Jurkat, Clone E6-1 (cell line): ENCODE measurements around the gene FOXB1. TPM values are rescaled to one million over a fixed set of nuclear protein-coding genes. Genes with fewer than 3 reads are reported as not detected.

Experiments used
- DNase-seq: peaks from one replicate; pipeline ENCODE4 v3.0.0-alpha.2; 2011; ENCODE audit warnings: low read depth, low spot score
- H3K4me3 ChIP-seq: 2 replicates; pipeline ENCODE4 v1.5.1; 2011; ENCODE audit warnings: mild to moderate bottlenecking, low read length, control low read depth, moderate library complexity
- polyA plus RNA-seq: library from polyadenylated mRNA; unstranded; fragments of >200 nt; gene quantifications from one replicate; pipeline ENCODE4 v1.2.1, GENCODE V29; 2012; ENCODE audit warnings: missing spikeins; ENCODE audit not compliant: insufficient read length, insufficient read depth

Gene FOXB1
- 2.4 TPM for polyA plus RNA-seq

- DNase-seq, result peak; percentile 42
- peak within 1 kb of the TSS; percentile 64 for H3K4me3 ChIP-seq
Measured at GRCh38 chr15:60004009-60004845, at the start of gene FOXB1. Gene FOXB1 (plus strand): TSS chr15:60004311. CDS start chr15:60004964, 653 bp downstream.

DNA sequence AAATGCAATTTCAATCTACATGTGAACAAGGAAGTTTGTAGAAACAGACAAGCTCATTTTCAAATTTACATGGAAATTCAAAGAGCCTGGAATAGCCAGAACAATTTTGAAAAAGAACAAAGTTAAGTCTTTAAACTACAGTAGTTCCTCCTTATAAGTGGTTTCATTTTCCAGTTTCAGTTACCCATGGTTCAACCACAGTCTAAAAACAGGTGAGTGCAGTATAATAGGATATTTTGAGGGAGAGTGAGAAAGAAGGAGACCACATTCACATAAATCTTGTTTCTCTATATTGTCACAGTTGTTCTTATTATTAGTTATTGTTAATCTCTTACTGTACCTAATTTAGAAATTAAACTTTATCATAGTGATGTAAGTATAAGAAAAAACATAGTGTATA is 45.8 kb upstream of the FOXB1 start:
- H3K4me3 ChIP-seq, result no peak overlapping the region
- DNase-seq, result no peak

DNA sequence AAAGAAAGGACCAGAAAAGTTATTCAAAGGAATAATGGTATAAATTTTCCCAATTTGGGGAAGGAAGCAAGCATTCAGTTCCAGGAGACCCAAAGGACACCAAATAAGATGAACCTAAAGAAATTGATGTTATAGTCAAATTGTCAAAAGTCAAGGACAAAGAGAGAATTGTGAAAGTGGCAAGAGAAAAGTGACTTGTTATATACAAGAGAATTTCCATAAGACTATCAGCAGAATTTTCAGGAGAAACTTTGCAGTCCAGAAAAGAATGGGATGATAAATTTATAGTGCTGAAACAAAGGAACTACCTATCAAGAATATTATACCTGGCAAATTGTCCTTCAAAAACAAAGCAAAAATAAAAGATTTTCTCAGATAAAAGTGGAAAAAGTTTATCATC is 43.8 kb upstream of the FOXB1 start:
- no peak overlapping the region for H3K4me3 ChIP-seq

GRCh38 chr15:59963322-59963721 is 40.8 kb upstream of the FOXB1 start:
- DNase-seq, result no peak
- H3K4me3 ChIP-seq, result no peak overlapping the region

More for the DNA sequence above, 43.8 kb upstream of the FOXB1 start:
- no peak for DNase-seq

DNA sequence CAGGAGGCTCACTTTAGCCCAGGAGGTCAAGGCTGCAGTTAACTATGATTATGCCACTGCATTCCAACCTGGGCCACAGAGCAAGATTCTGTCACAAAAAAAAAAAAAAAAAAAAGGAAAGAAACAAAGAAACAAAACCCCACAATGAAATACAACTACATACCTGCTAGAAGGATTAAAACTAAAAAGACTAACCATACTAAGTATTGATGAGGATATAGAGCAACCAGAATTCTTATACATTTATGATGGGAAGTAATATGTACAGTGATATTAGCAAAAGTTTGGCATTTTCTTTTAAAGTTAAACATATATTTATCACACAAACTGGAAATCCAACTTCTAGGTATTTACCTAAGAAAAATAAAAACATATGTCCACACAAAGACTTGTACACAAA is 40.2 kb upstream of the FOXB1 start:
- H3K4me3 ChIP-seq, result no peak overlapping the region
- no peak for DNase-seq

- DNase-seq, result no peak
- H3K4me3 ChIP-seq, result no peak overlapping the region
Measured at GRCh38 chr15:59965741-59966140, 38.4 kb upstream of the FOXB1 start.

- no peak overlapping the region for H3K4me3 ChIP-seq
- no peak for DNase-seq
Measured at GRCh38 chr15:59966262-59966661, 37.8 kb upstream of the FOXB1 start.

GRCh38 chr15:59968314-59968713 is 35.8 kb upstream of the FOXB1 start:
- no peak overlapping the region for H3K4me3 ChIP-seq
- DNase-seq, result no peak

- H3K4me3 ChIP-seq, result no peak overlapping the region
Measured at GRCh38 chr15:59972241-59972640, 31.9 kb upstream of the FOXB1 start.

GRCh38 chr15:59976480-59977271 is 27.4 kb upstream of the FOXB1 start:
- no peak overlapping the region for H3K4me3 ChIP-seq
- peak; percentile 99 for DNase-seq

More at GRCh38 chr15:59972241-59972640, 31.9 kb upstream of the FOXB1 start:
- no peak for DNase-seq

DNA sequence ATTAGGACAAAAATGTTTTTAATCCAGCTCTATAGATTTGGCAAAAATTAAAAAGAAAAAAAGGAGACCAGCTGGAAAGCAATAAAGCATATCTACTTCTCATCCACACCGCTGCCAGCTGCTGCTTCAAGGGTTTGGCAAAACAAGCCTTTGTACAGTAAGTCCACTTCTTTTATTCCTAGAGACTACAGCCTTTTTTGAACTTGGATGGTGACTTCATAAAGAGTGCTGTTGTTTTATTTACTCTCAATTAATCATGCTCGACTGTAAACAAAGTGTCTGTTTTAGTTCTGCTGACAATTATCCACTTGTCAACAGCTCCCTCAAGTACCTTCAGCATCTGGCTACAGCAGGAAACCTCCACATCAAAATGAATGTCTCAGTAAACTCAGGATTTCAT is 12.3 kb upstream of the FOXB1 start:
- DNase-seq, result no peak
- no peak overlapping the region for H3K4me3 ChIP-seq

- H3K4me3 ChIP-seq, result no peak overlapping the region
- no peak for DNase-seq
Measured at GRCh38 chr15:59993041-59993750, 10.9 kb upstream of the FOXB1 start.

GRCh38 chr15:59993950-59994401 is 10.1 kb upstream of the FOXB1 start:
- peak; percentile 38 for DNase-seq

GRCh38 chr15:59994526-59994887 is 9.6 kb upstream of the FOXB1 start:
- no peak overlapping the region for H3K4me3 ChIP-seq
- no peak for DNase-seq

More at GRCh38 chr15:59993950-59994401, 10.1 kb upstream of the FOXB1 start:
- no peak overlapping the region for H3K4me3 ChIP-seq

DNA sequence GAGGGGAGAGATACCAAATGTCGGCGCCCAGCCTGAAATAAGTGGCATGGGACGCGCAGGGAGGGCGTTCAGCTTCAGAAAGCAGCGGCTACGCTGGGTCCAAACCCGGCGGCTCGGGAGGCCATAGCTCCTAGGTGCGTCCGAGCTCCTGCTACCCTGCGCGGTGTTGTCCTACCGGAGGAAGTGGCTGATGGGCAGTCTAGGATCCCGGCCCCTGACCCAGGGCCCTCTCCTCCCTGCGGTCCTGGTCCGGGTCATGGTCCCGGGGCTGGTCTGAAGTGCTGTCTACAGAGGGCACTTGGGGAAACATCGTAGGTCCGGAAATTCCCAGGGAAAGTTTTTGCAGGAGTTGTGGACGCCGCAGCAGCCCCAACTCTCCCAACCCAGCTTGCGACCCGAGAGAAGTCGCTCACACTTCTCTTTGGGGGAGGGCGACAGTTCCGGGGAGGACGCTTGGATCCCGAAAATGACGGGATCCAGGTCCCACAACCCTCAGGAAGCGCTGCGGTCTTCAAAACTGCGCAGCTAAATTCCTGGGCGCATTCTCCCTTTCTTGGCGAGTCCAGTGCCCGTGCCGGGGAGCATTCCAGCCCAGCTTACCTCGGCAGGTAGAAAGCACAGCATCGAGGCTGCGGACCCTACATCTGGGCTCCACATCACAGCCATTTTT is 9.1 kb upstream of the FOXB1 start:
- no peak overlapping the region for H3K4me3 ChIP-seq
- no peak for DNase-seq

- no peak for DNase-seq
- no peak overlapping the region for H3K4me3 ChIP-seq
Measured at GRCh38 chr15:59995568-59996297, 8.4 kb upstream of the FOXB1 start.

GRCh38 chr15:59996298-59997041 is 7.6 kb upstream of the FOXB1 start:
- H3K4me3 ChIP-seq, result peak overlapping the region; percentile 51
- DNase-seq, result no peak
